Transverse colon (tissue), 4 donors: ENCODE data around the gene IGFLR1. TPM values are rescaled to one million over a fixed set of nuclear protein-coding genes. Genes with fewer than 3 reads are reported as not detected.

Experiments used
- DNase-seq: peaks from one replicate; pipeline ENCODE4 v3.0.0-alpha.2; 2019
- H3K27ac ChIP-seq, 4 donors: fragments of 200-600 bp; sonication (generic); 2 replicates each; pipeline ENCODE4 v1.5.1; 2016 to 2018; ENCODE audit warnings: inconsistent platforms in 4 of 4
- H3K27me3 ChIP-seq: fragments of 200-600 bp; sonication (generic); 2 replicates; pipeline ENCODE4 v1.5.1; 2017; ENCODE audit warnings: inconsistent platforms
- H3K36me3 ChIP-seq, 4 donors: fragments of 200-600 bp; sonication (generic); 2 replicates each; pipeline ENCODE4 v1.5.1; 2017 to 2019; ENCODE audit warnings: inconsistent platforms in 4 of 4
- H3K4me1 ChIP-seq, 4 donors: fragments of 200-600 bp; sonication (generic); 2 replicates each; pipeline ENCODE4 v1.5.1; 2017 to 2020; ENCODE audit warnings: inconsistent platforms in 4 of 4
- H3K4me3 ChIP-seq, 4 donors: fragments of 200-600 bp; sonication (generic); 1 replicate in 1 of 4; 2 replicates in 3 of 4; pipeline versions ENCODE4 v1.5.1 to v1.6.1; 2017 to 2019; ENCODE audit warnings: inconsistent platforms in 4 of 4
- H3K9me3 ChIP-seq, 2 donors: fragments of 200-600 bp; sonication (generic); 2 replicates each; pipeline ENCODE4 v1.5.1; 2017 to 2019; ENCODE audit warnings: inconsistent platforms in 2 of 2
- EP300 ChIP-seq: sonication (generic); formaldehyde crosslinking; IDR thresholded peaks from one replicate; pipeline ENCODE4 v1.6.1; 2017; ENCODE audit warnings: antibody characterized with exemption, low read depth
- POLR2A ChIP-seq: fragments of 450-650 bp; IDR thresholded peaks from one replicate; pipeline ENCODE4 v1.6.1; 2016; ENCODE audit warnings: antibody characterized with exemption, mild to moderate bottlenecking, moderate library complexity
- POLR2AphosphoS5 ChIP-seq, 3 donors: sonication (generic); formaldehyde crosslinking; IDR thresholded peaks; one replicate each; pipeline ENCODE4 v1.6.1; 2016; ENCODE audit warnings: antibody characterized with exemption in 3 of 3
- WGBS, 2 donors: methylation state at CpG; one replicate each; pipeline ENCODE4 v1.1.5; 2018; ENCODE audit warnings: low coverage in 1 of 2; 5-methylcytosine and 5-hydroxymethylcytosine counted together
- in situ Hi-C, 4 donors: fragments of 200-750 bp; cut with MboI; loops; one replicate each; pipeline versions ENCODE4 v1.15.0 to v1.15.1; 2017; ENCODE audit warnings: low sequenced_read_pairs in 3 of 4, low pct_ligation_motif_present in 1 of 4, low pct_unique_long_range_greater_than_20kb in 1 of 4
- intact Hi-C: fragments of 100-400 bp; cut with DNase I; formaldehyde crosslinking; loops from one replicate; pipeline ENCODE4 v1.15.1; 2023; ENCODE audit warnings: low total_unique reads
- total RNA-seq, 4 donors: library from RNA; depleted of rRNA; stranded (reverse); fragments of >200 nt; gene quantifications; one replicate each; pipeline ENCODE4 v1.1.0, GENCODE V29; 2016
- TF ChIP-seq, protein P1 (sequence below), 5 experiments: fragments of 200-600 bp in 3 of 5; fragments of 450-650 bp in 2 of 5; sonication (generic) in 3 of 5; IDR thresholded peaks; 1 replicate in 2 of 5; 2 replicates in 3 of 5; pipeline ENCODE4 v1.5.1; 2016 to 2017; ENCODE audit warnings: antibody characterized with exemption in 5 of 5, inconsistent platforms in 3 of 5, mild to moderate bottlenecking in 2 of 5, moderate library complexity in 1 of 5

Gene IGFLR1
- total RNA-seq, 4 donors from 2014 or later: 0.40 to 7.3 (median 6.0) TPM

GRCh38 chr19:35720648-35721047 is 21.6 kb downstream of the IGFLR1 start:
- Histone ChIP-seq H3K36me3 (peaks cover 0 to 40% (median 18%) of the 10 kb centered on the region in 4 donors), H3K27ac (no peak overlapping the region), H3K4me1 (peaks cover 12 to 23% (median 18%) of the 10 kb centered on the region in 4 donors), H3K27me3 (no peaks in the 10 kb centered on the region), H3K4me3 (no peak overlapping the region), H3K9me3 (no peaks in the 10 kb centered on the region)
- TF ChIP-seq POLR2AphosphoS5 (IDR thresholded peaks at IDR 0.05) (no peak), POLR2A (no peak), EP300 (no peak)
- TF ChIP-seq, protein P1, sequence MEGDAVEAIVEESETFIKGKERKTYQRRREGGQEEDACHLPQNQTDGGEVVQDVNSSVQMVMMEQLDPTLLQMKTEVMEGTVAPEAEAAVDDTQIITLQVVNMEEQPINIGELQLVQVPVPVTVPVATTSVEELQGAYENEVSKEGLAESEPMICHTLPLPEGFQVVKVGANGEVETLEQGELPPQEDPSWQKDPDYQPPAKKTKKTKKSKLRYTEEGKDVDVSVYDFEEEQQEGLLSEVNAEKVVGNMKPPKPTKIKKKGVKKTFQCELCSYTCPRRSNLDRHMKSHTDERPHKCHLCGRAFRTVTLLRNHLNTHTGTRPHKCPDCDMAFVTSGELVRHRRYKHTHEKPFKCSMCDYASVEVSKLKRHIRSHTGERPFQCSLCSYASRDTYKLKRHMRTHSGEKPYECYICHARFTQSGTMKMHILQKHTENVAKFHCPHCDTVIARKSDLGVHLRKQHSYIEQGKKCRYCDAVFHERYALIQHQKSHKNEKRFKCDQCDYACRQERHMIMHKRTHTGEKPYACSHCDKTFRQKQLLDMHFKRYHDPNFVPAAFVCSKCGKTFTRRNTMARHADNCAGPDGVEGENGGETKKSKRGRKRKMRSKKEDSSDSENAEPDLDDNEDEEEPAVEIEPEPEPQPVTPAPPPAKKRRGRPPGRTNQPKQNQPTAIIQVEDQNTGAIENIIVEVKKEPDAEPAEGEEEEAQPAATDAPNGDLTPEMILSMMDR (IDR thresholded peaks at IDR 0.05): no peak
- no peak for DNase-seq
- 94% methylated on average over 16 of the region's 17 CpGs; no CpG with 5 or more reads in 1 of the 2 donors for WGBS, 2 donors
- in situ Hi-C loops (no loop called here), intact Hi-C loops (no loop called here)

GRCh38 chr19:35720163-35720524 is 22.1 kb downstream of the IGFLR1 start:
- H3K4me3 ChIP-seq: no peak overlapping the region
- intact Hi-C loops: no loop called here
- TF ChIP-seq, protein P1 (IDR thresholded peaks at IDR 0.05): no peak

DNA sequence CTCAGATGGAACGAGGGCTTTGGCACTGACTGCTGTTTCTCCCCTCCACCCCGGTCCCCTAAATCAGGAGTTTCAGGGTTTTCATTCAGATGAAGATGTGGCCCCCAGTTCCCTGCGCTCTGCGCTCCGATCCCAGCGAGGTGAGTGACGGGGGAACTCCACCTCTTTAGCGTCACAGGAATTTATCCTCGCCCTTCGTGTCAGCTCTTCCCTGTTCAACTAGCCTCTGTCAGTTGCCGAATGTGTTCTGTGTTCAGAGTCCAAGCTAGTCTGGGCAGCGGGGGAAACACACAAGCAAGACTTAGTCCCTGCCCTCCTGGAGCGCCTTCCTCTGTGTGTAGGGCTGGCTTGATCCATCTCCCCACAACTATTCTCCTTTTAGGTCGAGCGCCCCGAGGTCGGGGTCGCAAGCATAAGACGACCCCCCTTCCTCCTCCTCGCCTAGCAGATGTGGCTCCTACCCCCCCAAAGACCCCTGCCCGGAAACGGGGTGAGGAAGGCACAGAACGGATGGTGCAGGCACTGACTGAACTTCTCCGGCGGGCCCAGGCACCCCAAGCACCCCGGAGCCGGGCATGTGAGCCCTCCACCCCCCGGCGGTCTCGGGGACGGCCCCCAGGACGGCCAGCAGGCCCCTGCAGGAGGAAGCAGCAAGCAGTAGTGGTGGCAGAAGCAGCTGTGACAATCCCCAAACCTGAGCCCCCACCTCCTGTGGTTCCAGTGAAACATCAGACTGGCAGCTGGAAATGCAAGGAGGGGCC is 22.7 kb downstream of the IGFLR1 start:
- in situ Hi-C loops (no loop called here), intact Hi-C loops (loop anchor here (10.0 kb wide), 1 partner anchor 175 kb away; the partner anchor contains the start of gene TMEM147)
- Histone ChIP-seq H3K36me3 (peaks cover 0 to 30% (median 12%) of the 10 kb centered on the region in 4 donors), H3K9me3 (no peaks in the 10 kb centered on the region), H3K27ac (no peak overlapping the region), H3K4me1 (peaks cover 18 to 28% (median 24%) of the 10 kb centered on the region in 4 donors), H3K4me3 (peak overlapping the region in 1 of 4 donors; percentile 81), H3K27me3 (no peaks in the 10 kb centered on the region)
- no peak for TF ChIP-seq POLR2A
- no peak for TF ChIP-seq POLR2AphosphoS5 (IDR thresholded peaks at IDR 0.05)
- TF ChIP-seq, protein P1 (IDR thresholded peaks at IDR 0.05): no peak
- TF ChIP-seq EP300: no peak
- 85 to 87% methylated on average over 8 to 32 of the region's 32 CpGs for WGBS, 2 donors
- DNase-seq: no peak

More at GRCh38 chr19:35720163-35720524, 22.1 kb downstream of the IGFLR1 start:
- Histone ChIP-seq H3K4me1 (peaks cover 17 to 28% (median 23%) of the 10 kb centered on the region in 4 donors), H3K36me3 (peaks cover 0 to 35% (median 15%) of the 10 kb centered on the region in 4 donors), H3K27me3 (no peaks in the 10 kb centered on the region), H3K27ac (no peak overlapping the region), H3K9me3 (no peaks in the 10 kb centered on the region)
- DNase-seq: no peak
- WGBS, 2 donors: 94 to 100% methylated on average over 1 to 9 of the region's 9 CpGs
- in situ Hi-C loops: no loop called here

GRCh38 chr19:35718345-35719041 is 23.8 kb downstream of the IGFLR1 start:
- Histone ChIP-seq H3K4me3 (peak overlapping the region; percentile 52 to 89 (median 85)), H3K27me3 (no peaks in the 10 kb centered on the region), H3K9me3 (no peaks in the 10 kb centered on the region), H3K4me1 (peaks cover 18 to 28% (median 24%) of the 10 kb centered on the region in 4 donors), H3K36me3 (peaks cover 0 to 19% (median 7%) of the 10 kb centered on the region in 4 donors), H3K27ac (peak overlapping the region; percentile 91 to 95 (median 92))
- peak; percentile 49 for DNase-seq
- in situ Hi-C loops: no loop called here
- WGBS, 2 donors: 0 to 1% methylated on average over 1 to 15 of the region's 42 CpGs
- intact Hi-C loops: loop anchor here (10.0 kb wide), 1 partner anchor 174 kb away; the partner anchor contains the start of gene TMEM147
- TF ChIP-seq POLR2A (no peak), POLR2AphosphoS5 (IDR thresholded peaks at IDR 0.05) (no peak), EP300 (no peak)
- TF ChIP-seq, protein P1 (IDR thresholded peaks at IDR 0.05): no peak
